GM18907 (cell line): Measurements from ENCODE around the gene TESK2.
A peak's percentile ranks its signal among the peaks of the same experiment; 100 is the strongest.
"Not testable (repeated sequence)": the region's sequence is repeated elsewhere in the genome, so short reads cannot be mapped to it uniquely, and the experiment has no call there.

Source experiments
- ATAC-seq: cut with Tn5 transposase; IDR thresholded peaks from one replicate; pipeline ENCODE4 v1.9.1; 2021; ENCODE audit warnings: mild to moderate bottlenecking, moderate library complexity; ENCODE audit not compliant: unreplicated experiment

TESK2 gene

GRCh38 chr1:45414746-45415145 is 76.2 kb downstream of the TESK2 start:
- ATAC-seq = no peak

GRCh38 chr1:45412899-45413298 is 78.1 kb downstream of the TESK2 start:
- no peak for ATAC-seq

- ATAC-seq = no peak
Measured at GRCh38 chr1:45411510-45411899, 79.5 kb downstream of the TESK2 start.

GRCh38 chr1:45410850-45411509 is 80.0 kb downstream of the TESK2 start:
- ATAC-seq = no peak

- ATAC-seq = no peak
Measured at GRCh38 chr1:45409276-45409675, 81.7 kb downstream of the TESK2 start.

- ATAC-seq = no peak
Measured at GRCh38 chr1:45407629-45408287, 83.2 kb downstream of the TESK2 start.

GRCh38 chr1:45405636-45406035 is 85.3 kb downstream of the TESK2 start:
- ATAC-seq = no peak

- ATAC-seq = no peak
Measured at GRCh38 chr1:45403718-45404117, 87.2 kb downstream of the TESK2 start.

- ATAC-seq = no peak
Measured at GRCh38 chr1:45403298-45403697, 87.7 kb downstream of the TESK2 start.

- no peak for ATAC-seq
Measured at GRCh38 chr1:45401524-45401923, 89.4 kb downstream of the TESK2 start.

- ATAC-seq = no peak
Measured at GRCh38 chr1:45400049-45400448, 90.9 kb downstream of the TESK2 start.

- no peak for ATAC-seq
Measured at GRCh38 chr1:45397285-45397684, 93.7 kb downstream of the TESK2 start.

- no peak for ATAC-seq
Measured at GRCh38 chr1:45395582-45395981, 95.4 kb downstream of the TESK2 start.

GRCh38 chr1:45395051-45395450 is 95.9 kb downstream of the TESK2 start:
- no peak for ATAC-seq

GRCh38 chr1:45394342-45394741 is 96.6 kb downstream of the TESK2 start:
- ATAC-seq = peak; percentile 66

- peak; percentile 80 for ATAC-seq
Measured at GRCh38 chr1:45393718-45394302, 97.2 kb downstream of the TESK2 start.

GRCh38 chr1:45386219-45386618 is 104.7 kb downstream of the TESK2 start:
- ATAC-seq = no peak

GRCh38 chr1:45385302-45385701 is 105.7 kb downstream of the TESK2 start:
- ATAC-seq = no peak

- not testable (repeated sequence) for ATAC-seq
Measured at GRCh38 chr1:45384213-45384612, 106.8 kb downstream of the TESK2 start.

GRCh38 chr1:45383191-45383590 is 107.8 kb downstream of the TESK2 start:
- ATAC-seq = no peak

GRCh38 chr1:45381243-45381642 is 109.7 kb downstream of the TESK2 start:
- ATAC-seq = no peak

GRCh38 chr1:45380730-45381129 is 110.2 kb downstream of the TESK2 start:
- no peak for ATAC-seq
